ENCODE measurements around the gene KRT13.

KRT13 gene

DNA sequence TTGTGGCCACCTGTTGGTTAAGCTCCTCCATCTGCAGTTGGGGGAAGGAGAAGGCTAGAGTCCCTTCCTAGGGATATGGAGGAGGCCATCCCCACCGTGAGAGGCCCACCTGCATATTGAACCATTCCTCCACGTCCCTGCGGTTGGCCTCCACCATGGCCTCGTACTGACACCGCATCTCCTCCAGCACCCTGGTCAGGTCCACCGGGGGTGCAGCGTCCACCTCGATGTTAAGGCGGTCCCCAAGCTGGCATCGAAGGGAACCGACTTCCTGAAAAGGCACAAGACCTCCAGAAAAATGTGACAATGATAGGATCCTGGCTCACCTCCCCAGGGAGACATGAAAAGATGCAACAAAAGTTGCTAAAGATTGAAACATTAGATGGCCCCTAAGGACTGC, 41.2 kb downstream of the KRT13 start:
- Histone ChIP-seq H3K79me2 (no peaks in the 10 kb centered on the region), H2AFZ (no peak overlapping the region), H3K4me3 (ENCODE audit: low read depth, low read length) (no peak overlapping the region), H3K36me3 (ENCODE audit: control insufficient read depth, insufficient read depth, low read length) (no peaks in the 10 kb centered on the region), H3K4me1 (no peaks in the 10 kb centered on the region), H3K27me3 (ENCODE audit: control insufficient read depth, insufficient read depth, low read length) (no peaks in the 10 kb centered on the region), H3K27ac (no peak overlapping the region), H3K4me2 (ENCODE audit: low read length) (no peak overlapping the region), H3K9ac (no peak overlapping the region), H3K9me3 (ENCODE audit: control insufficient read depth, low read length) (no peaks in the 10 kb centered on the region)
- TF ChIP-seq, protein P1, sequence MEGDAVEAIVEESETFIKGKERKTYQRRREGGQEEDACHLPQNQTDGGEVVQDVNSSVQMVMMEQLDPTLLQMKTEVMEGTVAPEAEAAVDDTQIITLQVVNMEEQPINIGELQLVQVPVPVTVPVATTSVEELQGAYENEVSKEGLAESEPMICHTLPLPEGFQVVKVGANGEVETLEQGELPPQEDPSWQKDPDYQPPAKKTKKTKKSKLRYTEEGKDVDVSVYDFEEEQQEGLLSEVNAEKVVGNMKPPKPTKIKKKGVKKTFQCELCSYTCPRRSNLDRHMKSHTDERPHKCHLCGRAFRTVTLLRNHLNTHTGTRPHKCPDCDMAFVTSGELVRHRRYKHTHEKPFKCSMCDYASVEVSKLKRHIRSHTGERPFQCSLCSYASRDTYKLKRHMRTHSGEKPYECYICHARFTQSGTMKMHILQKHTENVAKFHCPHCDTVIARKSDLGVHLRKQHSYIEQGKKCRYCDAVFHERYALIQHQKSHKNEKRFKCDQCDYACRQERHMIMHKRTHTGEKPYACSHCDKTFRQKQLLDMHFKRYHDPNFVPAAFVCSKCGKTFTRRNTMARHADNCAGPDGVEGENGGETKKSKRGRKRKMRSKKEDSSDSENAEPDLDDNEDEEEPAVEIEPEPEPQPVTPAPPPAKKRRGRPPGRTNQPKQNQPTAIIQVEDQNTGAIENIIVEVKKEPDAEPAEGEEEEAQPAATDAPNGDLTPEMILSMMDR (IDR thresholded peaks at IDR 0.05) = no peak

DNA sequence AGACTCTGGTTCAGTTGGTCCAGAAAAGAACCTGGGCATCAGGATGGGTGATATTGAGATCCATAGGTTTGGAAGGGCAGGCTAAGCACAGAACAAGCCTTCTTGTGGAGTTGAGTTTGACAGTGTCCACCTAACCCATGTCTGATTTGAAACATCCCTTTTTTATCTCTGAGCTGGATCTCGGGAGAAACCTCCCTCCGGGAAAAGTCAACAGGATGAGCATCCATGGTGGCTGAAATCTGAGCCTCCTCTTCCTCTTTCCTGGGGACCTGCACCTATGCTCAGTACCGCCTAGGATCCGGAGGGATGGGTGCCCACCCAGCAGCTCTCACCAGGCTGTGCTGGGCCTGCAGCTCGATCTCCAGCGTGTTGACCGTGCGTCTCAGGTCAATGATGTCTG, 41.7 kb downstream of the KRT13 start:
- no peaks in the 10 kb centered on the region for H3K36me3 ChIP-seq (ENCODE audit: control insufficient read depth, insufficient read depth, low read length)
- no peak overlapping the region for H3K9ac ChIP-seq
- no peak overlapping the region for H3K4me2 ChIP-seq (ENCODE audit: low read length)
- TF ChIP-seq, protein P1 (IDR thresholded peaks at IDR 0.05) = no peak
- no peaks in the 10 kb centered on the region for H3K9me3 ChIP-seq (ENCODE audit: control insufficient read depth, low read length)
- no peak overlapping the region for H3K27ac ChIP-seq
- H2AFZ ChIP-seq = no peak overlapping the region
- H3K27me3 ChIP-seq (ENCODE audit: control insufficient read depth, insufficient read depth, low read length) = no peaks in the 10 kb centered on the region
- no peaks in the 10 kb centered on the region for H3K4me1 ChIP-seq
- no peaks in the 10 kb centered on the region for H3K79me2 ChIP-seq
- H3K4me3 ChIP-seq (ENCODE audit: low read depth, low read length) = no peak overlapping the region

DNA sequence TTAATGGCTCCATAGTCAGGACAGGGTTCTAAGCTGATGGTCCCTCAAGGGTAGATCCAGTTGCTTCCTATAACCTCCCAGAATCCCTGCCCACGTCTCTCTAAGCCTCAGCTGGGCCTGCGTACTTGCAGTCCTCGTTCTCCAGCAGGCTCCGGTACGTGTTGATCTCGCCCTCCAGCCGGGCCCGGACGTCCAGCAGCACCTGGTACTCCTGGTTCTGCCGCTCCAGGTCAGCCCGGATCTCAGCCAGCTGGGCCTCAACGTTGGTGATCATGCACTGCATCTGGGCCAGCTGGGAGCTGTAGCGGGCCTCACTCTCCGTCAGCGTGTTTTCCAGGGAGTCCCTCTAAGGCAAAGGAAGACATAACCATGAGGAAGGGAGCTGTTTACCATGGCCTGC, 42.7 kb downstream of the KRT13 start:
- H3K4me3 ChIP-seq (ENCODE audit: low read depth, low read length) = no peak overlapping the region
- H3K36me3 ChIP-seq (ENCODE audit: control insufficient read depth, insufficient read depth, low read length) = no peaks in the 10 kb centered on the region
- H3K9ac ChIP-seq = no peak overlapping the region
- TF ChIP-seq, protein P1 (IDR thresholded peaks at IDR 0.05) = no peak
- H3K4me2 ChIP-seq (ENCODE audit: low read length) = no peak overlapping the region
- no peak overlapping the region for H3K27ac ChIP-seq
- H2AFZ ChIP-seq = no peak overlapping the region
- H3K79me2 ChIP-seq = no peaks in the 10 kb centered on the region
- no peaks in the 10 kb centered on the region for H3K9me3 ChIP-seq (ENCODE audit: control insufficient read depth, low read length)
- peaks cover 1% of the 10 kb centered on the region for H3K4me1 ChIP-seq
- H3K27me3 ChIP-seq (ENCODE audit: control insufficient read depth, insufficient read depth, low read length) = no peaks in the 10 kb centered on the region

DNA sequence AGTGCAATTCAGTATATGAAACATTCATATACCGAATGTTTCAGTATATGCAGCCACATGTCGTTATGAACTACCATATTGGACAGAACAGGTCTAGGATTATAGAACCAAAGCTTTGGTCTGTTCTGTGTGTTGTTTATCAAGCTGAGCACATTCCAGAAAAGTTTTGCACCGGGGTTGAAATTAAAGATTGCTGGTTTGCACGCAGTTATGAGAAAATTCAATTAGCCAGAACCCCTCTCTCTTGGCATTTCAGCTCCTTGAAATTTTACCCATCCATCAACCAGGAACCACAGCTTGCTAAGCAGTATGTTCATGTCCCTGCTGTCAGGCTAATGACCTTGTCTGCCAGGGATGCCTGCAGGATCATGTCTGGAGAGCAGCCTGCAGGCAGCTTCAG, 47.7 kb downstream of the KRT13 start:
- Histone ChIP-seq H3K27ac (no peak overlapping the region), H3K4me3 (ENCODE audit: low read depth, low read length) (no peak overlapping the region), H3K9me3 (ENCODE audit: control insufficient read depth, low read length) (no peaks in the 10 kb centered on the region), H3K27me3 (ENCODE audit: control insufficient read depth, insufficient read depth, low read length) (no peaks in the 10 kb centered on the region), H3K4me1 (peaks cover 2% of the 10 kb centered on the region), H2AFZ (no peak overlapping the region), H3K4me2 (ENCODE audit: low read length) (no peak overlapping the region), H3K79me2 (no peaks in the 10 kb centered on the region), H3K36me3 (ENCODE audit: control insufficient read depth, insufficient read depth, low read length) (no peaks in the 10 kb centered on the region), H3K9ac (no peak overlapping the region)
- TF ChIP-seq, protein P1 (IDR thresholded peaks at IDR 0.05) = no peak

DNA sequence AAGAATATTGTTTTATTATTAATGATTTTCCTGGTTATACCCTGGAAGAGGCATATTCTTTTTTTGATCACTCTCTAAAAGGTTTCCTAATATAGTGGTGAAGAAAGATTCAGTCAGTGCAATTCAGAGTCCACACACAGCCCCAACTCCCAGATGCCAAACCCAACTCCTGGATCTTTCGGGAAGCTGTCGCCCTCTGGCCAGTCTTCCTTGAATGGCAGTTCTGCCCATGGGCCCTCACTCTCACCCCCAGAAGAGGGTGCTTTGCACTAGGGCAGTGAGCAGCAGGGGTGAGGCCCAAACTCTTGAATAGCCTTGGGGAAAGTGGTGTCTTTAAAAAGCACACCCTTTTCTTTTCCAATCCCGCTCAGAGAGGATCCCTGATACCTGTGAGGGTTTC, 49.2 kb downstream of the KRT13 start:
- TF ChIP-seq, protein P1 (IDR thresholded peaks at IDR 0.05) = no peak
- Histone ChIP-seq H3K9me3 (ENCODE audit: control insufficient read depth, low read length) (no peaks in the 10 kb centered on the region), H3K27me3 (ENCODE audit: control insufficient read depth, insufficient read depth, low read length) (no peaks in the 10 kb centered on the region)

More for the DNA sequence above, 49.2 kb downstream of the KRT13 start:
- no peak overlapping the region for H3K4me2 ChIP-seq (ENCODE audit: low read length)
- H3K4me1 ChIP-seq = peaks cover 2% of the 10 kb centered on the region
- H3K79me2 ChIP-seq = no peaks in the 10 kb centered on the region
- no peak overlapping the region for H2AFZ ChIP-seq
- no peak overlapping the region for H3K9ac ChIP-seq
- H3K36me3 ChIP-seq (ENCODE audit: control insufficient read depth, insufficient read depth, low read length) = no peaks in the 10 kb centered on the region
- H3K4me3 ChIP-seq (ENCODE audit: low read depth, low read length) = no peak overlapping the region
- H3K27ac ChIP-seq = no peak overlapping the region
